ENCODE measurements around the gene APOB. TPM values are rescaled to one million over a fixed set of nuclear protein-coding genes. Genes with fewer than 3 reads are reported as not detected.

The APOB gene, protein sequence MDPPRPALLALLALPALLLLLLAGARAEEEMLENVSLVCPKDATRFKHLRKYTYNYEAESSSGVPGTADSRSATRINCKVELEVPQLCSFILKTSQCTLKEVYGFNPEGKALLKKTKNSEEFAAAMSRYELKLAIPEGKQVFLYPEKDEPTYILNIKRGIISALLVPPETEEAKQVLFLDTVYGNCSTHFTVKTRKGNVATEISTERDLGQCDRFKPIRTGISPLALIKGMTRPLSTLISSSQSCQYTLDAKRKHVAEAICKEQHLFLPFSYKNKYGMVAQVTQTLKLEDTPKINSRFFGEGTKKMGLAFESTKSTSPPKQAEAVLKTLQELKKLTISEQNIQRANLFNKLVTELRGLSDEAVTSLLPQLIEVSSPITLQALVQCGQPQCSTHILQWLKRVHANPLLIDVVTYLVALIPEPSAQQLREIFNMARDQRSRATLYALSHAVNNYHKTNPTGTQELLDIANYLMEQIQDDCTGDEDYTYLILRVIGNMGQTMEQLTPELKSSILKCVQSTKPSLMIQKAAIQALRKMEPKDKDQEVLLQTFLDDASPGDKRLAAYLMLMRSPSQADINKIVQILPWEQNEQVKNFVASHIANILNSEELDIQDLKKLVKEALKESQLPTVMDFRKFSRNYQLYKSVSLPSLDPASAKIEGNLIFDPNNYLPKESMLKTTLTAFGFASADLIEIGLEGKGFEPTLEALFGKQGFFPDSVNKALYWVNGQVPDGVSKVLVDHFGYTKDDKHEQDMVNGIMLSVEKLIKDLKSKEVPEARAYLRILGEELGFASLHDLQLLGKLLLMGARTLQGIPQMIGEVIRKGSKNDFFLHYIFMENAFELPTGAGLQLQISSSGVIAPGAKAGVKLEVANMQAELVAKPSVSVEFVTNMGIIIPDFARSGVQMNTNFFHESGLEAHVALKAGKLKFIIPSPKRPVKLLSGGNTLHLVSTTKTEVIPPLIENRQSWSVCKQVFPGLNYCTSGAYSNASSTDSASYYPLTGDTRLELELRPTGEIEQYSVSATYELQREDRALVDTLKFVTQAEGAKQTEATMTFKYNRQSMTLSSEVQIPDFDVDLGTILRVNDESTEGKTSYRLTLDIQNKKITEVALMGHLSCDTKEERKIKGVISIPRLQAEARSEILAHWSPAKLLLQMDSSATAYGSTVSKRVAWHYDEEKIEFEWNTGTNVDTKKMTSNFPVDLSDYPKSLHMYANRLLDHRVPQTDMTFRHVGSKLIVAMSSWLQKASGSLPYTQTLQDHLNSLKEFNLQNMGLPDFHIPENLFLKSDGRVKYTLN (N-terminal part only)
- total RNA-seq = 0.50 TPM in 1 of 2 replicates, not detected in the other

DNA sequence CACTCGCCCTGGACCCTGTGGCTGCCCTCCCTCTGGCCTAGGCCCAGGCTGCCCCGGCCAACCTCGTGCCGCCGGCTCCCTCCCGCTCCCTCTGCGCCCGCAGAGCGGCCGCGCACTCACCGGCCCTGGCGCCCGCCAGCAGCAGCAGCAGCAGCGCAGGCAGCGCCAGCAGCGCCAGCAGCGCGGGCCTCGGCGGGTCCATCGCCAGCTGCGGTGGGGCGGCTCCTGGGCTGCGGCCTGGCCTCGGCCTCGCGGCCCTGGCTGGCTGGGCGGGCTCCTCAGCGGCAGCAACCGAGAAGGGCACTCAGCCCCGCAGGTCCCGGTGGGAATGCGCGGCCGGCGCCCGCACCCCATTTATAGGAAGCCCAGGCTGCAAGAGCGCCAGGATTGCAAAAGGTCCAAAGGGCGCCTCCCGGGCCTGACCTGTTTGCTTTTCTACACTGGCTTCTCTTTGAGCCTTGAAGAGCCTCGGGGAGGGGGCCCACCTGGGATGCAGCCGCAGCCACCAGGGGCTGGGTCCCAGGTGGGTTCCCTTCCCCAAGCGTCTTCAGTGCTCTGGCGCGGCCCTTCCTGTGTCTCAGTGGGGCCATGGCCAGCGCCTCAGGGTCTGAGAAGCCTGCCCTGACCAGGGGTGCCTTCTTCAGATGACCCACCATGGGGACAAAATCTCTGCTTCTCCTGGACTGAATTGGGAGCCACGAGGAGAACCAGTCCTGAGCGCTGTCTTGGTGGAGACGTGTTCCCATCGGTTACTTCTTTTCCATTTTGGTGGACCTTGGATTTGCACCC lies at the start of gene APOB:
APOB (minus strand) TSS at position 330 of the 789 bp plus-strand sequence; CDS start at position 202, 128 bp downstream.
- DNase-seq (ENCODE audit: low read depth) = no peak

GRCh38 chr2:21092308-21092869 lies 48.5 kb upstream of the APOB start:
- no peak for DNase-seq (ENCODE audit: low read depth)

DNA sequence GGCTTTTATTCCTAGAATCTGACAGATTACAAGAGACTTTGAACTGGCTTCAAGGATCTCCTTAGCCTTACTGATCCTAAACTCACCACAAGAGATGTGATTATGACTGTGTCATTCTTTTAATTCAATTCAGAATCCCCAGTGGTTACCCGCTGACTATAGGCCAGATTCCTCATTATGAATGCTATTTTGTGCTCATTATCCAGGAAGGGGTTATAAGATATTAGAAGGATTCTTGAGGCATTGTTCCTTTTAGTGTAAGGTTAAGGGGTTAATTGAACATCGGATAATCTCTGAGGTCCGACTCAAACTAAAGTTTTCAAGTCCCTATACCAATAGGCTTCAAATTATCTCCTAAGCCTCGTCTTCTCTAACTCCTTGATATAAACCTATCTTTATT lies 40.5 kb upstream of the APOB start:
- DNase-seq (ENCODE audit: low read depth) = no peak

DNA sequence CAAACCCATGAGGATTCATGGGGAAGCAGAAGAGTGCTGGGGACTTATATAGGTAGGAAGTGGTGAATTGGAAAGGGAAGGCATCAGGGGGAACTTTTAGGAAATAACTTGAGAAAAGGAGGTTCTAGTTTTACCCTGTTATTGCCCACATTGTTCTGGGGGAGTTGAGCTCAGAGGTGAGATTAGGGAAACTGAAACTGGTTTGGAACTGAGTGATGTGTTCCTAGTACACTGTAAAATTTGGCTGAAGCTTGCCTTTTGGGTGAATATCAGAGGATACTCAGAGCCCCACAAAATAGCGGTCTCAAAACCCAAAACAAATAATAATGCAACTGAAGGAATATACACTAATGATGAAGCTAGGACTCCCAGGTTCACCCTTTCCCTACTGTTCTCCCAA lies 39.6 kb upstream of the APOB start:
- no peak for DNase-seq (ENCODE audit: low read depth)

- no peak for DNase-seq (ENCODE audit: low read depth)
These were observed 34.4 kb upstream of the APOB start for GRCh38 chr2:21078296-21078695.

GRCh38 chr2:21072477-21073242 lies 28.8 kb upstream of the APOB start:
- no peak for DNase-seq (ENCODE audit: low read depth)

GRCh38 chr2:21070341-21071257 lies 26.7 kb upstream of the APOB start:
- no peak for DNase-seq (ENCODE audit: low read depth)

- no peak for DNase-seq (ENCODE audit: low read depth)
These were observed 26.0 kb upstream of the APOB start for GRCh38 chr2:21069746-21070340.

- no peak for DNase-seq (ENCODE audit: low read depth)
These were observed 24.1 kb upstream of the APOB start for GRCh38 chr2:21067859-21068537.

DNA sequence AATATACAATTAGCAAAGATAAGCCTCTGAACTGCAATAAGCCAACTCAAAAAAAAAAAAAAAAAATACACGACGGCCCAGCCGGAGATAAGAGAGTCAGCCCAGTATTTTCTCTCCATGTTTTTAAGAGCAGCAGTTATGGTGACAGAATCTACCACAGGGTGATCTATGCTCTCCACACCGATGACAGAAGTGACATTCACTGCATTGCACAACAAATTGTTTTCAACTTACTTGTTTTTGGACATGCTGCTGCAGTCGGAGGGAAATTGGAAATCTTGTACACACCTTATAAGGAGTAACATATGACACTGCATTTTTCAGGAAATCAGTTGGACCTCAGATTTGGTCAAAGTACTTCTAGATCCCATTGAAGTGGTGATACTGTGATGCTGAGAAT lies 23.3 kb upstream of the APOB start:
- DNase-seq (ENCODE audit: low read depth) = no peak

DNA sequence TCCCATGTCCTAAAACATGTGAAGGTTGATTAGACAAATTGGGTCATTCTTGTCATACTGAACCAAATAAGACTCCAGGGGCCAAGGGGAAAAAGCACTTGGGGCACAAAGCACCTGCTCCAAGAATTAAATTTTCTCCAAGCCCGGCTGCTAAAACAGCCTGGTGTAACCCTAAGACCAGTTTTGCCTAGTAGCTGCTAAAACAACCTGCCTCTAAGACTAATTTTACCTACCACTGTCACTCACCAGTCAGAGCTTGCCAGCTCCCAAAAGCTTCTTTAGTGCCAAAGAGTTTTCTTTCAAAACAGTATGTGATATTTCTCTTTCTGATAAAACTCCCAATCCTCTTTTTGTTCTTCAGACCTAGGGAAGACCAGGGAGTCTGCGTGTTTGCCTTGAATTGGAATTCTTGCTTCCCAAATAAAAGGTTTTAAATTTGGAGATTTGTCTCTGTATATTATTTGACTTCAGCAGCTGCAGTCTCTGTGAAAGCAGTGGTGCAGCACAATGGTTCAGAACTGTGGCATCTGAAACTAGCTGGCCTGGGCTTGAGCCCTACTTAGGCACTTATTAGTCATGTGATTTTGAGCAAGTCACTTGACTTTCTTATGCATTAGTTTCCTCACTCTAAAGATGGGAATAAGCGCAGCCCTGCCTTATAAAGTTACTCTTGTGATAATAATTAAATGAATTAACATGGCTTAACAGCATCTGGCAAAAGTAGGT lies 16.2 kb upstream of the APOB start:
- DNase-seq (ENCODE audit: low read depth) = no peak

- no peak for DNase-seq (ENCODE audit: low read depth)
These were observed 13.2 kb upstream of the APOB start for GRCh38 chr2:21057097-21057496.

- DNase-seq (ENCODE audit: low read depth) = no peak
These were observed 12.3 kb upstream of the APOB start for GRCh38 chr2:21055879-21056790.

DNA sequence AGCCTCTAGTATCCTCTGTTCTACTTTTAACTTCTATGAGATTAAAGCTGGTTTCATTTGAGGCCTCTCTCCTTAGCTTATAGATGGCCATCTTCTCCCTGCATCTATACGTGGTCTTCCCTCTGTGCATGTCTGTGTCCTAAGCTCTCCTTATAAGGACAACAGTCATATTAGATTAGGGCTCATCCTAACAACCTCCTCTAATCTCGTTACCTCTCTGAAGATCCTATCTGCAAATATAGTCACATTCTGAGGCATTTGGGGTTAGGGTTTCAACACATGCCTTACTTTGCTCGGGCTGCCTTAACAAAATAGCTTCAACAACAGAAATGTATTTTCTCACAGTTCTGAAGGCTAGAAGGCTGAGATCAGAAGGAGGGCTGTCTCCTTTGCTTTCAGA lies 11.6 kb upstream of the APOB start:
- no peak for DNase-seq (ENCODE audit: low read depth)

DNA sequence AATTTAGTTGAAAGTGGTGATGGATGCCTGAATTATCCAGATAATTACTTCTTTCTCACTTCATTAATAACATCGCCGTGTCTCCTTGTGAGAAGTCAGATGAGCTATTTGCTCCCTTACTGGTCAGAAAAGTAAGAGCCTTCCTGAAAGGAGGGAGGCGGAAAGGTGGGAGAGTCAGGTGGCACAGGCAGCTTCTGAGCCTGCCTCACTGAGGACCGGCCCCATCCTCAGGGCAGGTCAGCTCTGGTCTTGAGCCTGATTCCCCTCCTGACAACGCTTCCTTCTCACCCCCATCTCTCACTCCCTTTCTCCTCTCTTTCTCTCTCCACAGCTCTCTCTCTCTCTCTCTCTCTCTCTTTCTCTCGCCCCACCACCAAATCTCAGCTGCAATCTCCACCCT lies 10.1 kb upstream of the APOB start:
- DNase-seq (ENCODE audit: low read depth) = no peak

- DNase-seq (ENCODE audit: low read depth) = no peak
These were observed 8.2 kb upstream of the APOB start for GRCh38 chr2:21052044-21052443.

All from renal cortical epithelial cell (primary cell).